Measurements from ENCODE around the gene PLEKHS1.
"Not testable (repeated sequence)": the region's sequence is repeated elsewhere in the genome, so short reads cannot be mapped to it uniquely, and the experiment has no call there.

Gene PLEKHS1

GRCh38 chr10:113828567-113828966 is 77.1 kb downstream of the PLEKHS1 start:
- H3K4me1 ChIP-seq (ENCODE audit: insufficient read depth, low read length); H3K9ac ChIP-seq (ENCODE audit: low read depth, low read length): not testable (repeated sequence)
- WGBS, result 90% methylated on average over 10 of the region's 10 CpGs

More at GRCh38 chr10:113828567-113828966, 77.1 kb downstream of the PLEKHS1 start:
- H3K27ac ChIP-seq (ENCODE audit: low read depth, low read length); H3K4me3 ChIP-seq (ENCODE audit: low read length); H3K9me3 ChIP-seq (ENCODE audit: insufficient read depth, low read depth, low read length); H3K36me3 ChIP-seq (ENCODE audit: insufficient read depth, low read length); H3K27me3 ChIP-seq (ENCODE audit: insufficient read depth, low read length): not testable (repeated sequence)
